Kidney (tissue), 14 donors: Measurements from ENCODE around the gene AOPEP. TPM values are rescaled to one million over a fixed set of nuclear protein-coding genes. Genes with fewer than 3 reads are reported as not detected.
A peak's percentile ranks its signal among the peaks of the same experiment; 100 is the strongest.

Source experiments
- DNase-seq, 5 donors: peaks; one replicate each; pipeline ENCODE4 v3.0.0-alpha.2; 2013 to 2020
- FAIRE-seq: peaks from 2 replicates; lab custom pipeline; 2012; peaks lifted over from hg19 to GRCh38; lab: Jason Lieb, UNC
- H3K27ac ChIP-seq, 2 donors: one replicate each; pipeline ENCODE4 v1.7.0; 2013; ENCODE audit warnings: low read depth in 2 of 2, low read length in 2 of 2, inconsistent platforms in 1 of 2
- H3K27me3 ChIP-seq: one replicate; pipeline ENCODE4 v1.7.1; 2013; ENCODE audit warnings: low read length, inconsistent platforms; ENCODE audit not compliant: control insufficient read depth, insufficient read depth
- H3K36me3 ChIP-seq, 3 donors: one replicate each; pipeline versions ENCODE4 v1.7.0 to v1.7.1; 2013; ENCODE audit warnings: low read length in 3 of 3, control low read depth in 1 of 3, inconsistent platforms in 1 of 3; ENCODE audit not compliant: insufficient read depth in 3 of 3, control insufficient read depth in 2 of 3
- H3K4me1 ChIP-seq, 3 donors: one replicate each; pipeline versions ENCODE4 v1.7.0 to v1.7.1; 2013; ENCODE audit warnings: low read length in 3 of 3, inconsistent platforms in 1 of 3, low read depth in 1 of 3; ENCODE audit not compliant: control insufficient read depth in 2 of 3, insufficient read depth in 2 of 3
- H3K4me3 ChIP-seq, 3 donors: one replicate each; pipeline versions ENCODE4 v1.7.0 to v1.8.1; 2013; ENCODE audit warnings: low read length in 3 of 3, control low read depth in 1 of 3, inconsistent platforms in 1 of 3
- H3K9ac ChIP-seq, 3 donors: one replicate each; pipeline versions ENCODE4 v1.7.0 to v1.7.1; 2013; ENCODE audit warnings: low read length in 3 of 3, control low read depth in 1 of 3, inconsistent platforms in 1 of 3
- H3K9me3 ChIP-seq, 3 donors: one replicate each; pipeline versions ENCODE4 v1.7.0 to v1.7.1; 2013; ENCODE audit warnings: low read length in 3 of 3, control low read depth in 1 of 3, inconsistent platforms in 1 of 3; ENCODE audit not compliant: control insufficient read depth in 2 of 3, insufficient read depth in 1 of 3
- CTCF ChIP-seq: IDR thresholded peaks from 3 replicates; pipeline ENCODE4 v1.5.1; 2012; ENCODE audit warnings: mild to moderate bottlenecking, moderate library complexity, borderline replicate concordance; ENCODE audit not compliant: insufficient read depth; ENCODE audit errors: extremely low read depth
- intact Hi-C: fragments of 100-400 bp; cut with DNase I; formaldehyde crosslinking; loops from one replicate; pipeline ENCODE4 v1.11.1; 2022
- polyA plus RNA-seq: library from polyadenylated mRNA; stranded (reverse); fragments of 350-450 nt; fragmentation: Illumina TruSeq; extraction: RNeasy Lipid Tissue Mini Kit (QIAGEN cat#74804); gene quantifications from one replicate; pipeline ENCODE4 v1.2.3, GENCODE V29; 2014; ENCODE audit warnings: low read depth, low replicate concordance; ENCODE audit not compliant: insufficient read depth
- total RNA-seq: library from RNA; stranded (reverse); fragmentation: NEBNext Ultra II Directional; extraction: Animal tissue kit (Norgen Biotek cat#: 25700); gene quantifications from one replicate; pipeline ENCODE4 v1.2.1, GENCODE V29; 2021
- donor health status: control.
- donor health status: control.
- donor health status: control.
- donor health status: control.
- donor health status: control.
- donor health status: DM: yes; HTN: yes; CAD: no.
- donor health status: Normal renal cell carcinoma (clear cell type).

The AOPEP gene
- total and polyA plus RNA-seq, 2 donors from 2014 or later, result 52.2 to 119 TPM

- peak; percentile 0 for TF ChIP-seq CTCF
- FAIRE-seq (no peak), DNase-seq (peak in 3 of 5 donors; percentile 19 to 73 (median 42))
- intact Hi-C loops, result no loop called here
- Histone ChIP-seq H3K9me3 (no peaks in the 10 kb centered on the region), H3K4me1 (peaks cover 2 to 51% (median 49%) of the 10 kb centered on the region in 3 donors), H3K27ac (peak overlapping the region; percentile 37 to 65), H3K9ac (no peak overlapping the region), H3K4me3 (no peak overlapping the region), H3K36me3 (peaks cover 9 to 43% (median 10%) of the 10 kb centered on the region in 3 donors), H3K27me3 (no peaks in the 10 kb centered on the region)
Observed at GRCh38 chr9:95070549-95071021, 344.1 kb downstream of the AOPEP start.

DNA sequence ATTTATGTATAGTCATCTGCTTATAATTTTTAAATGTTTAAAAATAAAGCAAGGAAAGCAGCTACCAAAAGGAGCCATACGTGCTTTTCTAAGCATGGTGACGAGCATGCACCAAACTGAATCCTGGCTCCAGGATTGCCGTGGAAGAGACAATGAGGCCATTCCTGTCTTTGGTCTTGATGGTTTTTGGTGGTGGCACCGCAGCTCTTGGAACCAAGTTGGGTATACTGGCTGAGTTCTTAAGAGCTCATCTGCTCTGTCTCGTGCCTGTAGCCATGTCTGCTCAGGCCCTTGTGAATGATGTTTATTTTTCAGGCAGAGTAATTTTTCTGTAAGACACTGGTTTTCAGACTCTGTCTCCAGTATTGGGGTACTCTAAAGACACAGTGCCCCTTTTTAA is 345.0 kb downstream of the AOPEP start:
- Histone ChIP-seq H3K4me1 (peaks cover 2 to 51% (median 45%) of the 10 kb centered on the region in 3 donors), H3K9ac (no peak overlapping the region), H3K27me3 (no peaks in the 10 kb centered on the region), H3K36me3 (peaks cover 9 to 41% (median 12%) of the 10 kb centered on the region in 3 donors), H3K27ac (no peak overlapping the region), H3K4me3 (no peak overlapping the region), H3K9me3 (no peaks in the 10 kb centered on the region)
- no peak for TF ChIP-seq CTCF
- no peak for FAIRE-seq
- intact Hi-C loops, result no loop called here
- DNase-seq, result peak in 1 of 5 donors; percentile 0

- Histone ChIP-seq H3K27ac (no peak overlapping the region), H3K27me3 (no peaks in the 10 kb centered on the region), H3K4me1 (peaks cover 2 to 52% (median 42%) of the 10 kb centered on the region in 3 donors), H3K9me3 (no peaks in the 10 kb centered on the region), H3K9ac (no peak overlapping the region), H3K36me3 (peaks cover 9 to 36% (median 10%) of the 10 kb centered on the region in 3 donors), H3K4me3 (no peak overlapping the region)
- DNase-seq (peak in 1 of 5 donors; percentile 0), FAIRE-seq (no peak)
- intact Hi-C loops, result no loop called here
- TF ChIP-seq CTCF, result no peak
Observed at GRCh38 chr9:95071925-95072324, 345.4 kb downstream of the AOPEP start.
